GM10266 (cell line): ENCODE measurements around the gene ZNF654.

Experiments used
- DNase-seq: peaks from one replicate; pipeline ENCODE4 v3.0.0; 2012; ENCODE audit errors: extremely low spot score
- CTCF ChIP-seq: IDR thresholded peaks from 2 replicates; pipeline ENCODE4 v1.5.1; 2012; ENCODE audit warnings: mild to moderate bottlenecking, low read depth; ENCODE audit not compliant: control insufficient read depth, insufficient read depth; ENCODE audit errors: missing control alignments

The ZNF654 gene

DNA sequence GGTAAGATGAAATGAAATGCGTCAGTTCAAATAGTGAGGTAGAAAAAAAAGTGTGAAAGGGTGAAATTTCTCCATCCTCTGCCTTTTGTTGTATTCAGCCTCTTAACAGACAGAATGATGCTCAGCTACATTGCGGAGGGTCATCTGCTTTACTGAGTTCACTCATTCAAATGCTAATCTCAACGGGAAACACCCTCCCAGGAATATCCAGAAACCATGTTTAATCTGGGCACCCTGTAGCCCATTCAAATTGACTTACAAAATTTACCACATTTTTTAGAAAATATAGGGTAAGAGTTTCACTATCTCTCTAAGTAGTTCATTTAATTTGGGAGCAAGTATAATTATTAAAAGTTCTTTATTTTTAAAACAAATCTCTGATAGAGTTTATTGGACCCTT lies 133.6 kb downstream of the ZNF654 start:
- TF ChIP-seq CTCF: no peak
- no peak for DNase-seq
